Left cardiac atrium (tissue), 4 donors: Measurements from ENCODE around the gene ENOX1. TPM values are rescaled to one million over a fixed set of nuclear protein-coding genes. Genes with fewer than 3 reads are reported as not detected.
A peak's percentile ranks its signal among the peaks of the same experiment; 100 is the strongest.
"Not testable (repeated sequence)": the region's sequence is repeated elsewhere in the genome, so short reads cannot be mapped to it uniquely, and the experiment has no call there.

Source experiments
- ATAC-seq, 2 donors: fragments of 200-7000 bp; cut with Tn5 transposase; one replicate each; pipeline ENCODE4 v1.9.1; 2020; ENCODE audit warnings: mild to moderate bottlenecking in 2 of 2, moderate library complexity in 2 of 2
- DNase-seq: peaks from one replicate; pipeline ENCODE4 v3.0.0-alpha.2; 2020
- intact Hi-C, 2 donors: fragments of 100-400 bp; cut with DNase I; formaldehyde crosslinking; loops; one replicate each; pipeline versions ENCODE4 v1.14.1 to v1.15.1; 2022 to 2023
- long read RNA-seq: library from polyadenylated mRNA; unstranded; transcript quantifications from one replicate; pipeline ENCODE4 v2.0.0, GENCODE V29; 2021
- total RNA-seq, 2 donors: library from RNA; stranded (reverse); fragmentation: NEBNext Ultra II Directional; extraction: Animal tissue kit (Norgen Biotek cat#: 25700); gene quantifications; one replicate each; pipeline ENCODE4 v1.2.1, GENCODE V29; 2021
- donor health status: DM: no; HTN: yes; CAD: no.
- donor health status: DM: no; HTN: yes; CAD: no; lungs with severe emphysema.
- donor health status: DM: yes; HTN: yes; CAD: no.
- donor health status: Dilated cardiomyopathy.

ENOX1 gene
- 1 to 10 TPM; 1.7 to 2.0 TPM for total RNA-seq
- long read RNA-seq: 0 reads

DNA sequence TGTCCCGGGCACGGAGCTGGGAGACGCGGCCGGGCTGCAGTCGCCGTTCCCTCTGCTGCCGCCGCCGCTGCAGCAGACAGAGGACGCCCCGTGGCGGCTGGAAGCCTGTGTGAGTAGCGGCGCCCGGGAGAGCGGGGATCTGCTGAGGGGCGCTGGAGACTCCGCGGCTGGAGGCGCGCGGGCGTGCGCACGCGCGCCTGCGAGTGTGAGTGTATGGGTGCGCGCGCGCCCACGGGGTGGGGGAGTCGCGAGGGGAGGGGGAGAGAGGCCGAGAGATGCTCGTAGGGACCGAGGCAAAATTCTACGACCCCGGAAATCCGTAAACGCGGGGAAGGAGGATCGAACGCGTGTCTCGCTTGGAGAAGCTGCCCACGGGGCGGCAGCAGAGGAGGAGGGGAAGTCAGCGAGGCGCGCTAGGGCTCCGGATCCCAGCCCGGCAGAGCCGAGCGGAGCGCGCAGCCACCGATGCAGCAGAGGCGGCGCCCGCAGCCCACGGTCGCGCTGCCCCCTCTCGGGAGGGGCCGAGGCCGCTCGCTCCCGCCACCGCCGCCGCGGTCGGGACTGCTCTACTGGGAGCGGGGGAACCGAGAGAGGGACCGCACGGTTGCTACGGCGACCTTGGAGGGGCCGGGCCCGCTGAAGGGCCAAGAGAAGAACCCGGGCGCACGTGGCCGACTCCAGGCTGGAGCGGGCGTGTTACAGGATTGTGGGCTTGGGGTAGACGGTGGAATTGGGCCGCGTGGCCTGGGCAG, at the start of gene ENOX1:
Gene ENOX1 (minus strand): TSS at position 207 of the 752 bp plus-strand sequence.
- DNase-seq: peak; percentile 78
- intact Hi-C loops: loop anchor here in 1 of 2 donors (5.0 kb wide), 1 partner anchor 480 kb away; no protein-coding TSS in a partner anchor
- ATAC-seq: peak; percentile 82 to 87

GRCh38 chr13:43835701-43836100, 48.9 kb upstream of the ENOX1 start:
- ATAC-seq (no peak), DNase-seq (no peak)
- intact Hi-C loops: no loop called here

GRCh38 chr13:43831088-43831487, 44.3 kb upstream of the ENOX1 start:
- peak in 1 of 2 donors; percentile 46 for ATAC-seq
- intact Hi-C loops: no loop called here

GRCh38 chr13:43830497-43830881, 43.7 kb upstream of the ENOX1 start:
- intact Hi-C loops: no loop called here
- DNase-seq (no peak), ATAC-seq (peak; percentile 41 to 94)

More at GRCh38 chr13:43831088-43831487, 44.3 kb upstream of the ENOX1 start:
- DNase-seq: no peak

DNA sequence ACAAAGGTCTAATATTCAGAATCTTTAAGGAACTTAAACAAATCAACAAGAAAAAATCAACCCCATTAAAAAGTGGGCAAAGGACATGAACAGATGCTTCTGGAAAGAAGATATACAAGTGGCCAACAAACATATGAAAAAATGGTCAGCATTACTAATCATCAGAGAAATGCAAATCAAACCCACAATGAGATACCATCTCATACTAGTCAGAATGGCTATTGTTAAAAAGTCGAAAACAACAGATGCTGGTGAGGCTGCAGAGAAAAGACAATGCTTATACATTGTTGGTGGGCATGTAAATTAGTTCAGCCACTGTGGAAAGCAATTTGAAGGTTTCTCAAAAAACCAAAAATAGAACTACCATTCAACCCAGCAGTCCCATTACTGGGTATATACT, 37.9 kb upstream of the ENOX1 start:
- intact Hi-C loops, ATAC-seq, DNase-seq: not testable (repeated sequence)

- no peak for DNase-seq
- intact Hi-C loops: no loop called here
- ATAC-seq: no peak
These were observed 36.2 kb upstream of the ENOX1 start for GRCh38 chr13:43822969-43823368.

GRCh38 chr13:43816401-43816889, 29.7 kb upstream of the ENOX1 start:
- no peak for DNase-seq
- intact Hi-C loops: no loop called here
- no peak for ATAC-seq

GRCh38 chr13:43815204-43815603, 28.4 kb upstream of the ENOX1 start:
- intact Hi-C loops: no loop called here
- peak; percentile 47 for DNase-seq
- ATAC-seq: peak; percentile 93 to 99

DNA sequence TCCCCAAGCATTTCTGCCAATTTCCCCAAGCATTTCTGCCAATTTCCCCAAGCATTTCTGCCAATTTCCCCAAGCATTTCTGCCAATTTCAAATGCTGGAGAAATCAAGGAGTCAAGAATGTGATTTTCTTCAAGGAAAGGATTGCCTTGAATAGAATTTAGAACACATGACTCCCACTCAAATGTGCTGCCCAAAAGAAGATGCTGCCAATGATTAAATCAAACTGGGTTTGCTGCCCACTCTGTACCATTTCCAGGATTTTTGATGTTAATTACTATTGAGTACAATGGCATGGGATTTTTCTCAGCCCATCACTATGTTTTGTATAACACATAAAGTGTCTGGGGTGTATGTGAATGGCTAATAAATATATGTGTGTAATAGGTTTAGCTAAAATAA, 21.9 kb upstream of the ENOX1 start:
- ATAC-seq (no peak), DNase-seq (no peak)
- intact Hi-C loops: loop anchor here in 1 of 2 donors (5.0 kb wide), 1 partner anchor 721 kb away; no protein-coding TSS in a partner anchor

GRCh38 chr13:43805681-43806128, 18.9 kb upstream of the ENOX1 start:
- DNase-seq (no peak), ATAC-seq (no peak)

GRCh38 chr13:43805071-43805468, 18.3 kb upstream of the ENOX1 start:
- ATAC-seq (peak; percentile 62 to 98), DNase-seq (no peak)
- intact Hi-C loops: loop anchor here in 1 of 2 donors (5.0 kb wide), 1 partner anchor 718 kb away; no protein-coding TSS in a partner anchor

More at GRCh38 chr13:43805681-43806128, 18.9 kb upstream of the ENOX1 start:
- intact Hi-C loops: loop anchor here in 1 of 2 donors (5.0 kb wide), 1 partner anchor 718 kb away; no protein-coding TSS in a partner anchor

- intact Hi-C loops: loop anchor here in 1 of 2 donors (5.0 kb wide), 4 partner anchors 502 to 1207 kb away; no protein-coding TSS in a partner anchor
These were observed 17.8 kb upstream of the ENOX1 start for GRCh38 chr13:43804461-43805070.

DNA sequence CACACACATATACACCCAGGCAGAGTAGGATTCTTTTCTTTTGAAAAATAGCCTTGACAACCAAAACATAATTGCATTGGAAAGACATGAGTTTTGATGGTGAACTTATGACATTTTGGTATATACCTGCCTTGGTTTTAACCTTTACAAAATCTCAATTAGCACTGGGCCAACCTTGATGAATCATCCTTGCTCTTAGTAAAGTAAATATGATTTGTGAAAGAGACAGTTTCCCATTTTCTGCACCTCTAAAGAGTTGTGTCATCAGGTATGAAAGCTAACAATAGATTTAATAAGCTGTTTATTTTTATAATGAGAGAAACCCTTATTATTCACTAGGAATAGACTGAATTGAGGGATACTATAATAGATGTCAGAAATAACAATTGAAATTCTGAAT, 15.7 kb upstream of the ENOX1 start:
- ATAC-seq (no peak), DNase-seq (no peak)
- intact Hi-C loops: loop anchor here in 1 of 2 donors (5.0 kb wide), 3 partner anchors 500 to 1205 kb away; no protein-coding TSS in a partner anchor

More at GRCh38 chr13:43804461-43805070, 17.8 kb upstream of the ENOX1 start:
- ATAC-seq (peak; percentile 65 to 78), DNase-seq (no peak)

GRCh38 chr13:43800828-43801227, 14.1 kb upstream of the ENOX1 start:
- intact Hi-C loops: loop anchor here in 1 of 2 donors (5.0 kb wide), 3 partner anchors 499 to 1204 kb away; no protein-coding TSS in a partner anchor
- ATAC-seq (no peak), DNase-seq (no peak)

DNA sequence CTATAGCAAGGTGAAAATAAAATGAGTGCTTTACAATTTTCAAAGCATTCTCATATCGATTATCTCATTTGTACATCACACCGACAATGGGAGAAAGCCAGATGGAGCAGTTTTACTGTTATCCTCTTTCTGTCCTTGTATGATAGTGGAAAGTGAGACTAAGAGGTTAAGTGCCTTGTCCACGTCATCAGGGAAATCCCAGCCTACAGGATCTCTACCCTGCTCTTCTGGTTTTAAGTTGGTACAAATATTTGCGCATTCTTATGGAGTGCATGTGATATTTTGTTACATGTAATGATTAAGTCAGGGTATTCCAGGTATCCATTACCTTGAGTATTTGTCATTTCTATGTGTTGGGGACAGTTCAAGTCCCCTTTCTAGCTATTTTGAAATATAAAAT, 12.4 kb upstream of the ENOX1 start:
- ATAC-seq: no peak
- intact Hi-C loops: no loop called here
- no peak for DNase-seq

- no peak for DNase-seq
- ATAC-seq: no peak
- intact Hi-C loops: no loop called here
These were observed 11.1 kb upstream of the ENOX1 start for GRCh38 chr13:43797869-43798268.

DNA sequence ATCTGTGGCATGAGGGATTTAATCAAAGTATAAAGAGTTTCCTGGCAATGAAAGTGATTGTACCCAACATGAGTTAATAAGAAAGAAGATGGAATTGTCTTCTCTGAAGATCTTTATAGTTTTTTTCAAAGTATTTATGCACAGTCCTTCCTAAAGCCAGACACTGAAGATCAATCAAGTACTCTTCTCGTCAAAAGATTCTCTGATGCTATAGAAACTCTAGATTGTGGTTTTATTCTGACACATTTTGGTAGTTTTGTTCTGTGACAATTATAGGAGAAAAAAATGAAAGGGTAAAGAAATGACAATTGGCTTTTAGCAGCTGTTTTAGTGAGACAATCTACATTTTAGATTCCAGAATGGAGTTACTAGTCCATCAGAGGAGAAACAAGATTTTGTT, 10.4 kb upstream of the ENOX1 start:
- DNase-seq: no peak
- ATAC-seq: no peak
- intact Hi-C loops: no loop called here

- ATAC-seq (no peak), DNase-seq (no peak)
- intact Hi-C loops: no loop called here
These were observed 7.6 kb upstream of the ENOX1 start for GRCh38 chr13:43794416-43794815.

- intact Hi-C loops: no loop called here
- no peak for DNase-seq
- no peak for ATAC-seq
These were observed 5.5 kb upstream of the ENOX1 start for GRCh38 chr13:43792076-43792881.
